ENCODE data around the gene FIGN. TPM values are rescaled to one million over a fixed set of nuclear protein-coding genes. Genes with fewer than 3 reads are reported as not detected.

Gene FIGN
- polyA plus RNA-seq, 1 donor from 2014 or later, result 0.71 TPM

DNA sequence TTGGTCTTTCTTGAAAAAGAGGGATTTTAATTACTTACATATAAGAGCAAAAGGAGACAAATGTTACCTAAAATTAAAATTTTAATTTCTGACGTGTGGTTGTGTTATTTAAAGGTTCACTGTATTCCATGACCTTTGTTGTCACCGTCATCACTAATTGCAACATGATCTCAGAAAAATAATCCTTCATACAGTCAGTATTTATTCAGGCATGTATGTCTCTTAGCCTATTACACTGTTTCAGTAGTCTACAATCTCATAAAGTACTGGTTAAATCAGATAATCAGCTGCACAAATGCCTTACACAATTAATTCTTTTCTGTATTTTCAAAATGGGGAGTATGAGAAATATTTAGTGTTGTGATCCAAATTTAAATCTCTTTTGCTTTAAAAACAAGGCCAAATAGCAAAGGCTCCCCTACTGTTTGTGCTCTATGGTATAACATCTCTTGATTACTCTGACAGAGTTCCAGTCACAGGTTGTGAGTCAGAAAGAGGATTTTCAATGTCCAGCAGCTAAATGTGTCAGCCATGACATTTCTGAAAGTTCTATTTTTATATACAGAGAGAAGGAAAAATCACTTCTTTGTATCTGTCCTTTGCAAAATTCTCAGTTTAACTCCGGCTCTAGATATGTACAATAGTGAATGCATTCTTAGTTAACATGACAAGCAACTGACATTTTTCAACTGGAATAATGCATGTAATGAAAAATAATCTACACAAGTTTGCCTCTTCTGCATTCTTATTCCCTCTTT, 184.0 kb downstream of the FIGN start:
- Histone ChIP-seq H3K4me3 (ENCODE audit: low read length) (no peak overlapping the region), H3K9me3 (ENCODE audit: low read length) (no peaks in the 10 kb centered on the region), H3K9me2 (ENCODE audit: insufficient read depth, low read length) (no peaks in the 10 kb centered on the region), H4K20me1 (ENCODE audit: insufficient read depth) (no peaks in the 10 kb centered on the region), H3K27me3 (ENCODE audit: insufficient read depth, low read depth, low read length) (no peaks in the 10 kb centered on the region), H3F3A (ENCODE audit: insufficient read depth, low read length, poor library complexity, severe bottlenecking) (no peaks in the 10 kb centered on the region), H2AFZ (ENCODE audit: low read depth, low read length) (no peak overlapping the region), H3K79me2 (replicated peaks; ENCODE audit: insufficient read depth, low read length) (no peaks in the 10 kb centered on the region), H3K27ac (ENCODE audit: low read length) (peak overlapping the region; percentile 40), H3K4me2 (ENCODE audit: low read length) (peak overlapping the region; percentile 6), H3K36me3 (ENCODE audit: insufficient read depth, low read length) (no peaks in the 10 kb centered on the region), H3K9ac (ENCODE audit: low read length) (no peak overlapping the region)
- TF ChIP-seq EP300 (conservative IDR thresholded peaks at IDR 0.05; ENCODE audit: poor library complexity, severe bottlenecking) (peak; percentile 56), MXI1 (conservative IDR thresholded peaks at IDR 0.05; ENCODE audit: poor library complexity, severe bottlenecking) (no peak), POLR2AphosphoS5 (IDR thresholded peaks at IDR 0.05) (no peak), RAD21 (conservative IDR thresholded peaks at IDR 0.05) (no peak), SMC3 (conservative IDR thresholded peaks at IDR 0.05; ENCODE audit: poor library complexity) (no peak)
- TF ChIP-seq, protein P1, sequence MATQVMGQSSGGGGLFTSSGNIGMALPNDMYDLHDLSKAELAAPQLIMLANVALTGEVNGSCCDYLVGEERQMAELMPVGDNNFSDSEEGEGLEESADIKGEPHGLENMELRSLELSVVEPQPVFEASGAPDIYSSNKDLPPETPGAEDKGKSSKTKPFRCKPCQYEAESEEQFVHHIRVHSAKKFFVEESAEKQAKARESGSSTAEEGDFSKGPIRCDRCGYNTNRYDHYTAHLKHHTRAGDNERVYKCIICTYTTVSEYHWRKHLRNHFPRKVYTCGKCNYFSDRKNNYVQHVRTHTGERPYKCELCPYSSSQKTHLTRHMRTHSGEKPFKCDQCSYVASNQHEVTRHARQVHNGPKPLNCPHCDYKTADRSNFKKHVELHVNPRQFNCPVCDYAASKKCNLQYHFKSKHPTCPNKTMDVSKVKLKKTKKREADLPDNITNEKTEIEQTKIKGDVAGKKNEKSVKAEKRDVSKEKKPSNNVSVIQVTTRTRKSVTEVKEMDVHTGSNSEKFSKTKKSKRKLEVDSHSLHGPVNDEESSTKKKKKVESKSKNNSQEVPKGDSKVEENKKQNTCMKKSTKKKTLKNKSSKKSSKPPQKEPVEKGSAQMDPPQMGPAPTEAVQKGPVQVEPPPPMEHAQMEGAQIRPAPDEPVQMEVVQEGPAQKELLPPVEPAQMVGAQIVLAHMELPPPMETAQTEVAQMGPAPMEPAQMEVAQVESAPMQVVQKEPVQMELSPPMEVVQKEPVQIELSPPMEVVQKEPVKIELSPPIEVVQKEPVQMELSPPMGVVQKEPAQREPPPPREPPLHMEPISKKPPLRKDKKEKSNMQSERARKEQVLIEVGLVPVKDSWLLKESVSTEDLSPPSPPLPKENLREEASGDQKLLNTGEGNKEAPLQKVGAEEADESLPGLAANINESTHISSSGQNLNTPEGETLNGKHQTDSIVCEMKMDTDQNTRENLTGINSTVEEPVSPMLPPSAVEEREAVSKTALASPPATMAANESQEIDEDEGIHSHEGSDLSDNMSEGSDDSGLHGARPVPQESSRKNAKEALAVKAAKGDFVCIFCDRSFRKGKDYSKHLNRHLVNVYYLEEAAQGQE (IDR thresholded peaks at IDR 0.05; ENCODE audit: borderline replicate concordance), result no peak

DNA sequence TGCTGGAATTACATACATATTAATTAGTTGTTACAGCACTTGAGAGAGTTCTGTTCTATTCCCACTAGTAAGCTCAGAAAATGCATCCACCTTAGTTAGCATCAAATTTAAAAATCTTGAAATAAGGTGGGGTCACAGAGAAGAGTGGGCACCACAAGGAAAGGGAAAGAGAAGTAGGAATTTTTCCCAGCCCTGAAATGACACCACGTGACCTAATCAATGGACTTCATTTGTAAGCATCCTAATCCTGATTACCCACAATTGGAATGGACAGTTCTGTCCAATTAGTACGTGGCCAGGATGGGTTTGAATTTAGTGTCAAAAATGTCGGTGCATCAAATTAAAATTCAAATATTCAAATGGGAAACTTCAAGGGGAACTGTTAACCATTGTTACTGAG, 186.8 kb downstream of the FIGN start:
- Histone ChIP-seq H3K79me2 (replicated peaks; ENCODE audit: insufficient read depth, low read length) (no peaks in the 10 kb centered on the region), H3K4me2 (ENCODE audit: low read length) (no peak overlapping the region), H3K4me3 (ENCODE audit: low read length) (no peak overlapping the region), H3K27me3 (ENCODE audit: insufficient read depth, low read depth, low read length) (no peaks in the 10 kb centered on the region), H3F3A (ENCODE audit: insufficient read depth, low read length, poor library complexity, severe bottlenecking) (no peaks in the 10 kb centered on the region), H3K9me2 (ENCODE audit: insufficient read depth, low read length) (no peaks in the 10 kb centered on the region), H3K9ac (ENCODE audit: low read length) (no peak overlapping the region), H3K27ac (ENCODE audit: low read length) (no peak overlapping the region), H4K20me1 (ENCODE audit: insufficient read depth) (no peaks in the 10 kb centered on the region), H3K36me3 (ENCODE audit: insufficient read depth, low read length) (no peaks in the 10 kb centered on the region), H3K9me3 (ENCODE audit: low read length) (no peaks in the 10 kb centered on the region), H2AFZ (ENCODE audit: low read depth, low read length) (no peak overlapping the region)
- TF ChIP-seq TAF1 (IDR thresholded peaks at IDR 0.05; ENCODE audit: low read depth) (no peak), EZH2 (IDR thresholded peaks at IDR 0.05; ENCODE audit: borderline replicate concordance, insufficient read depth, low read length, poor library complexity, severe bottlenecking) (no peak), POLR2AphosphoS5 (IDR thresholded peaks at IDR 0.05) (no peak), MXI1 (conservative IDR thresholded peaks at IDR 0.05; ENCODE audit: poor library complexity, severe bottlenecking) (no peak), SMC3 (conservative IDR thresholded peaks at IDR 0.05; ENCODE audit: poor library complexity) (no peak), EP300 (conservative IDR thresholded peaks at IDR 0.05; ENCODE audit: poor library complexity, severe bottlenecking) (no peak)
- TF ChIP-seq, protein P1 (IDR thresholded peaks at IDR 0.05; ENCODE audit: borderline replicate concordance), result no peak
- TF ChIP-seq, protein P2, sequence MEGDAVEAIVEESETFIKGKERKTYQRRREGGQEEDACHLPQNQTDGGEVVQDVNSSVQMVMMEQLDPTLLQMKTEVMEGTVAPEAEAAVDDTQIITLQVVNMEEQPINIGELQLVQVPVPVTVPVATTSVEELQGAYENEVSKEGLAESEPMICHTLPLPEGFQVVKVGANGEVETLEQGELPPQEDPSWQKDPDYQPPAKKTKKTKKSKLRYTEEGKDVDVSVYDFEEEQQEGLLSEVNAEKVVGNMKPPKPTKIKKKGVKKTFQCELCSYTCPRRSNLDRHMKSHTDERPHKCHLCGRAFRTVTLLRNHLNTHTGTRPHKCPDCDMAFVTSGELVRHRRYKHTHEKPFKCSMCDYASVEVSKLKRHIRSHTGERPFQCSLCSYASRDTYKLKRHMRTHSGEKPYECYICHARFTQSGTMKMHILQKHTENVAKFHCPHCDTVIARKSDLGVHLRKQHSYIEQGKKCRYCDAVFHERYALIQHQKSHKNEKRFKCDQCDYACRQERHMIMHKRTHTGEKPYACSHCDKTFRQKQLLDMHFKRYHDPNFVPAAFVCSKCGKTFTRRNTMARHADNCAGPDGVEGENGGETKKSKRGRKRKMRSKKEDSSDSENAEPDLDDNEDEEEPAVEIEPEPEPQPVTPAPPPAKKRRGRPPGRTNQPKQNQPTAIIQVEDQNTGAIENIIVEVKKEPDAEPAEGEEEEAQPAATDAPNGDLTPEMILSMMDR (IDR thresholded peaks at IDR 0.05; ENCODE audit: poor library complexity, severe bottlenecking), result no peak
